ENCODE results near the gene LMTK3. TPM values are rescaled to one million over a fixed set of nuclear protein-coding genes. Genes with fewer than 3 reads are reported as not detected.

Gene LMTK3
- total RNA-seq, 1 experiment from 2014 or later: 15.9 TPM

DNA sequence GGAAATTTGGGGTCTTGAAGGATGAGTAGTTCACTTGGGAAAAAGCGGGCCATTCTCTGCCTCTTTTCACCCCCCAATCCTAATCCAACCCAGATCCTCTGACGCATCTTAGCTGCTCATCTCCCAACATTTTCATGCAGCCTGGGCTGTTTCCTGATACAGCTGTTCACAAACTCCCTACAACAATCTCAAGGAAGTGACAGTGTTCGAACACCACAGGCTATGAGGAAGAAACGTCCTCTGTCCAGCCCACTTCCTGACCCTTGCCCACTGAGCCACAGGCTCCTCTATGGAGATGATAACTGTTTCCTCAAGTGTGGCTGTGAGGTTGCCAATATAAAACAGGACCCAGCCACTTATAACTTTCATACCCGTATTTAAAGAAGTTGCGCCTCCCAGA is 16.2 kb downstream of the LMTK3 start:
- Mint-ChIP-seq H3K4me1 (peaks cover 26% of the 10 kb centered on the region), H3K27me3 (ENCODE audit: low read depth) (peaks cover 25% of the 10 kb centered on the region), H3K4me3 (peak overlapping the region; percentile 49), H3K9me3 (no peaks in the 10 kb centered on the region), H3K36me3 (no peaks in the 10 kb centered on the region), H3K27ac (no peak overlapping the region)
- no peak for TF ChIP-seq TEAD1 (CRISPR knock-in tag; IDR thresholded peaks at IDR 0.05)
- TF ChIP-seq, protein P1, sequence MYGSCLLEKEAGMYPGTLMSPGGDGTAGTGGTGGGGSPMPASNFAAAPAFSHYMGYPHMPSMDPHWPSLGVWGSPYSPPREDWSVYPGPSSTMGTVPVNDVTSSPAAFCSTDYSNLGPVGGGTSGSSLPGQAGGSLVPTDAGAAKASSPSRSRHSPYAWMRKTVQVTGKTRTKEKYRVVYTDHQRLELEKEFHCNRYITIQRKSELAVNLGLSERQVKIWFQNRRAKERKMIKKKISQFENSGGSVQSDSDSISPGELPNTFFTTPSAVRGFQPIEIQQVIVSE (CRISPR knock-in tag; IDR thresholded peaks at IDR 0.05; ENCODE audit: borderline replicate concordance): no peak
- no peak for TF ChIP-seq ZNF263 (CRISPR knock-in tag; IDR thresholded peaks at IDR 0.05; ENCODE audit: low read depth)
- TF ChIP-seq NFYB (CRISPR knock-in tag; conservative IDR thresholded peaks at IDR 0.05; ENCODE audit: low read depth): no peak
- TF ChIP-seq, protein P2, sequence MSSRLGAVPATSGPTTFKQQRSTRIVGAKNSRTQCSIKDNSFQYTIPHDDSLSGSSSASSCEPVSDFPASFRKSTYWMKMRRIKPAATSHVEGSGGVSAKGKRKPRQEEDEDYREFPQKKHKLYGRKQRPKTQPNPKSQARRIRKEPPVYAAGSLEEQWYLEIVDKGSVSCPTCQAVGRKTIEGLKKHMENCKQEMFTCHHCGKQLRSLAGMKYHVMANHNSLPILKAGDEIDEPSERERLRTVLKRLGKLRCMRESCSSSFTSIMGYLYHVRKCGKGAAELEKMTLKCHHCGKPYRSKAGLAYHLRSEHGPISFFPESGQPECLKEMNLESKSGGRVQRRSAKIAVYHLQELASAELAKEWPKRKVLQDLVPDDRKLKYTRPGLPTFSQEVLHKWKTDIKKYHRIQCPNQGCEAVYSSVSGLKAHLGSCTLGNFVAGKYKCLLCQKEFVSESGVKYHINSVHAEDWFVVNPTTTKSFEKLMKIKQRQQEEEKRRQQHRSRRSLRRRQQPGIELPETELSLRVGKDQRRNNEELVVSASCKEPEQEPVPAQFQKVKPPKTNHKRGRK (CRISPR knock-in tag; IDR thresholded peaks at IDR 0.05; ENCODE audit: borderline replicate concordance): no peak
- TF ChIP-seq, protein P3, sequence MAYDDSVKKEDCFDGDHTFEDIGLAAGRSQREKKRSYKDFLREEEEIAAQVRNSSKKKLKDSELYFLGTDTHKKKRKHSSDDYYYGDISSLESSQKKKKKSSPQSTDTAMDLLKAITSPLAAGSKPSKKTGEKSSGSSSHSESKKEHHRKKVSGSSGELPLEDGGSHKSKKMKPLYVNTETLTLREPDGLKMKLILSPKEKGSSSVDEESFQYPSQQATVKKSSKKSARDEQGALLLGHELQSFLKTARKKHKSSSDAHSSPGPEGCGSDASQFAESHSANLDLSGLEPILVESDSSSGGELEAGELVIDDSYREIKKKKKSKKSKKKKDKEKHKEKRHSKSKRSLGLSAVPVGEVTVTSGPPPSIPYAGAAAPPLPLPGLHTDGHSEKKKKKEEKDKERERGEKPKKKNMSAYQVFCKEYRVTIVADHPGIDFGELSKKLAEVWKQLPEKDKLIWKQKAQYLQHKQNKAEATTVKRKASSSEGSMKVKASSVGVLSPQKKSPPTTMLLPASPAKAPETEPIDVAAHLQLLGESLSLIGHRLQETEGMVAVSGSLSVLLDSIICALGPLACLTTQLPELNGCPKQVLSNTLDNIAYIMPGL (CRISPR knock-in tag; IDR thresholded peaks at IDR 0.05): no peak
- TF ChIP-seq NFATC4 (CRISPR knock-in tag; IDR thresholded peaks at IDR 0.05): no peak
- TF ChIP-seq SMAD3 (CRISPR knock-in tag; IDR thresholded peaks at IDR 0.05; ENCODE audit: borderline replicate concordance): no peak
- no peak for TF ChIP-seq ESRRA (CRISPR knock-in tag; IDR thresholded peaks at IDR 0.05; ENCODE audit: borderline replicate concordance)
- TF ChIP-seq, protein P4, sequence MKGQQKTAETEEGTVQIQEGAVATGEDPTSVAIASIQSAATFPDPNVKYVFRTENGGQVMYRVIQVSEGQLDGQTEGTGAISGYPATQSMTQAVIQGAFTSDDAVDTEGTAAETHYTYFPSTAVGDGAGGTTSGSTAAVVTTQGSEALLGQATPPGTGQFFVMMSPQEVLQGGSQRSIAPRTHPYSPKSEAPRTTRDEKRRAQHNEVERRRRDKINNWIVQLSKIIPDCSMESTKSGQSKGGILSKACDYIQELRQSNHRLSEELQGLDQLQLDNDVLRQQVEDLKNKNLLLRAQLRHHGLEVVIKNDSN (CRISPR knock-in tag; IDR thresholded peaks at IDR 0.05): no peak
- no peak for TF ChIP-seq JUN (CRISPR knock-in tag; IDR thresholded peaks at IDR 0.05)
- TF ChIP-seq, protein P5, sequence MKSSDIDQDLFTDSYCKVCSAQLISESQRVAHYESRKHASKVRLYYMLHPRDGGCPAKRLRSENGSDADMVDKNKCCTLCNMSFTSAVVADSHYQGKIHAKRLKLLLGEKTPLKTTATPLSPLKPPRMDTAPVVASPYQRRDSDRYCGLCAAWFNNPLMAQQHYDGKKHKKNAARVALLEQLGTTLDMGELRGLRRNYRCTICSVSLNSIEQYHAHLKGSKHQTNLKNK (CRISPR knock-in tag; IDR thresholded peaks at IDR 0.05): no peak
- TF ChIP-seq, protein P6, sequence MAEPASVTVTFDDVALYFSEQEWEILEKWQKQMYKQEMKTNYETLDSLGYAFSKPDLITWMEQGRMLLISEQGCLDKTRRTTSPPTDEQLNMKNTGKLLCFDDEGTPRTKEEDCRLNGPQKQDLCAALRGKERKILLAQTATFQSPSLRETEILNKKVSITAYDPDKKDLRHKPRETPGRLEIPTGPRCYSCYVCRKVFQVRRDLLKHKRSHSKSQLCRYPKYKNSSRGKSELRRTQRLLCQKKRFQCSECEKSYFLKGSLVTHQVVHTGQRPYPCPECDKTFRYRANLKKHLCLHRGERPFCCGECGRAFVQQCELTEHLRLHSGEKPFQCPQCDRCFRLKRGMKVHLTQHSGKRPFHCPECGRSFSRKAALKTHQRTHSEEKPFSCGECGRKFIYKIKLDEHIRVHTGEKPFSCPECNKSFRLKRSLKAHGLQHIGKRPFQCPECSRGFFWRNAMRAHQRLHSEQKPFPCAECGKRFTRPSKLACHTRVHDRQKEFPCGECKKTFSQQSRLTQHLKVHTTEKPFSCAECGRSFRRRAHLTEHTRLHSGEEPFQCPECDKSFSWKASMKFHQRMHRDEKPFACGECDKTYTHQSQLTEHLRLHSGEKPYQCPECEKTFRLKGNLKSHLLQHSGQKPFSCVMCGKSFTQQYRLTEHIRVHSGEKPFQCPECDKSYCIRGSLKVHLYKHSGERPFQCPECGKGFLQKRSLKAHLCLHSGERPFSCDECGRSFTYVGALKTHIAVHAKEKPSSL (CRISPR knock-in tag; conservative IDR thresholded peaks at IDR 0.05): no peak
- TF ChIP-seq ELF4 (CRISPR knock-in tag; IDR thresholded peaks at IDR 0.05; ENCODE audit: low read depth): no peak
- TF ChIP-seq TCF7 (CRISPR knock-in tag; IDR thresholded peaks at IDR 0.05; ENCODE audit: low read depth): no peak
- no peak for TF ChIP-seq MYBL2 (CRISPR knock-in tag; IDR thresholded peaks at IDR 0.05)
- TF ChIP-seq, protein P7, sequence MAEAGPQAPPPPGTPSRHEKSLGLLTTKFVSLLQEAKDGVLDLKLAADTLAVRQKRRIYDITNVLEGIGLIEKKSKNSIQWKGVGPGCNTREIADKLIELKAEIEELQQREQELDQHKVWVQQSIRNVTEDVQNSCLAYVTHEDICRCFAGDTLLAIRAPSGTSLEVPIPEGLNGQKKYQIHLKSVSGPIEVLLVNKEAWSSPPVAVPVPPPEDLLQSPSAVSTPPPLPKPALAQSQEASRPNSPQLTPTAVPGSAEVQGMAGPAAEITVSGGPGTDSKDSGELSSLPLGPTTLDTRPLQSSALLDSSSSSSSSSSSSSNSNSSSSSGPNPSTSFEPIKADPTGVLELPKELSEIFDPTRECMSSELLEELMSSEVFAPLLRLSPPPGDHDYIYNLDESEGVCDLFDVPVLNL (CRISPR knock-in tag; IDR thresholded peaks at IDR 0.05; ENCODE audit: borderline replicate concordance, low read depth): no peak
- TF ChIP-seq, protein P8, sequence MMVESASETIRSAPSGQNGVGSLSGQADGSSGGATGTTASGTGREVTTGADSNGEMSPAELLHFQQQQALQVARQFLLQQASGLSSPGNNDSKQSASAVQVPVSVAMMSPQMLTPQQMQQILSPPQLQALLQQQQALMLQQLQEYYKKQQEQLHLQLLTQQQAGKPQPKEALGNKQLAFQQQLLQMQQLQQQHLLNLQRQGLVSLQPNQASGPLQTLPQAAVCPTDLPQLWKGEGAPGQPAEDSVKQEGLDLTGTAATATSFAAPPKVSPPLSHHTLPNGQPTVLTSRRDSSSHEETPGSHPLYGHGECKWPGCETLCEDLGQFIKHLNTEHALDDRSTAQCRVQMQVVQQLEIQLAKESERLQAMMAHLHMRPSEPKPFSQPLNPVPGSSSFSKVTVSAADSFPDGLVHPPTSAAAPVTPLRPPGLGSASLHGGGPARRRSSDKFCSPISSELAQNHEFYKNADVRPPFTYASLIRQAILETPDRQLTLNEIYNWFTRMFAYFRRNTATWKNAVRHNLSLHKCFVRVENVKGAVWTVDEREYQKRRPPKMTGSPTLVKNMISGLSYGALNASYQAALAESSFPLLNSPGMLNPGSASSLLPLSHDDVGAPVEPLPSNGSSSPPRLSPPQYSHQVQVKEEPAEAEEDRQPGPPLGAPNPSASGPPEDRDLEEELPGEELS (CRISPR knock-in tag; IDR thresholded peaks at IDR 0.05): no peak
- TF ChIP-seq CBFB (CRISPR knock-in tag; IDR thresholded peaks at IDR 0.05; ENCODE audit: low read depth): no peak
- CTCF ChIA-PET: interaction anchor here (0.6 to 1.1 kb wide), 4 partner anchors 59 to 151 kb away, joined by 3 to 6 read pairs (median 4); partner anchors contain the start of genes CA11 and KDELR1
- DNase-seq (ENCODE audit: low spot score) (no peak), ATAC-seq (no peak)
- POLR2A ChIA-PET: no interaction called here

All from WTC11 (cell line).